Stimulated activated CD4-positive, alpha-beta T cell treated with anti-CD3 and anti-CD28 coated beads, Interleukin-1b, Interleukin-23, amount 100 ng/mL, for 48 hours (primary cell): ENCODE measurements around the gene RPS6KA2.
"Not testable (repeated sequence)": the region's sequence is repeated elsewhere in the genome, so short reads cannot be mapped to it uniquely, and the experiment has no call there.

Source experiments
- DNase-seq: peaks from one replicate; pipeline ENCODE4 v3.0.0-alpha.2; 2020

The RPS6KA2 gene

GRCh38 chr6:166588691-166589336 lies 38.2 kb downstream of the RPS6KA2 start:
- DNase-seq = no peak

- no peak for DNase-seq
These were observed 39.2 kb downstream of the RPS6KA2 start for GRCh38 chr6:166587631-166588413.

- DNase-seq = peak; percentile 59
These were observed 40.5 kb downstream of the RPS6KA2 start, which contains the start of gene RAMACL for GRCh38 chr6:166586424-166587156. Gene RAMACL (minus strand): TSS chr6:166586678. CDS start chr6:166586477, 201 bp downstream.

- no peak for DNase-seq
These were observed 42.1 kb downstream of the RPS6KA2 start for GRCh38 chr6:166584853-166585429.

- DNase-seq = no peak
These were observed 42.9 kb downstream of the RPS6KA2 start for GRCh38 chr6:166584155-166584554.

GRCh38 chr6:166583230-166583965 lies 43.7 kb downstream of the RPS6KA2 start:
- DNase-seq = no peak

- DNase-seq = no peak
These were observed 44.8 kb downstream of the RPS6KA2 start for GRCh38 chr6:166582258-166582657.

GRCh38 chr6:166581801-166582200 lies 45.2 kb downstream of the RPS6KA2 start:
- not testable (repeated sequence) for DNase-seq

GRCh38 chr6:166581091-166581511 lies 46.0 kb downstream of the RPS6KA2 start:
- DNase-seq = no peak

- no peak for DNase-seq
These were observed 46.7 kb downstream of the RPS6KA2 start for GRCh38 chr6:166580076-166581050.

- DNase-seq = no peak
These were observed 47.7 kb downstream of the RPS6KA2 start for GRCh38 chr6:166579237-166579850.

GRCh38 chr6:166578536-166579236 lies 48.4 kb downstream of the RPS6KA2 start:
- no peak for DNase-seq

GRCh38 chr6:166575205-166575604 lies 51.8 kb downstream of the RPS6KA2 start:
- no peak for DNase-seq

GRCh38 chr6:166573511-166574216 lies 53.4 kb downstream of the RPS6KA2 start:
- no peak for DNase-seq

- DNase-seq = no peak
These were observed 54.4 kb downstream of the RPS6KA2 start for GRCh38 chr6:166572370-166573261.

GRCh38 chr6:166570929-166571713 lies 55.9 kb downstream of the RPS6KA2 start:
- no peak for DNase-seq

GRCh38 chr6:166569206-166569605 lies 57.8 kb downstream of the RPS6KA2 start:
- DNase-seq = no peak
